ENCODE data around the gene TAOK1.
"Not testable (repeated sequence)": the region's sequence is repeated elsewhere in the genome, so short reads cannot be mapped to it uniquely, and the experiment has no call there.

Gene TAOK1

DNA sequence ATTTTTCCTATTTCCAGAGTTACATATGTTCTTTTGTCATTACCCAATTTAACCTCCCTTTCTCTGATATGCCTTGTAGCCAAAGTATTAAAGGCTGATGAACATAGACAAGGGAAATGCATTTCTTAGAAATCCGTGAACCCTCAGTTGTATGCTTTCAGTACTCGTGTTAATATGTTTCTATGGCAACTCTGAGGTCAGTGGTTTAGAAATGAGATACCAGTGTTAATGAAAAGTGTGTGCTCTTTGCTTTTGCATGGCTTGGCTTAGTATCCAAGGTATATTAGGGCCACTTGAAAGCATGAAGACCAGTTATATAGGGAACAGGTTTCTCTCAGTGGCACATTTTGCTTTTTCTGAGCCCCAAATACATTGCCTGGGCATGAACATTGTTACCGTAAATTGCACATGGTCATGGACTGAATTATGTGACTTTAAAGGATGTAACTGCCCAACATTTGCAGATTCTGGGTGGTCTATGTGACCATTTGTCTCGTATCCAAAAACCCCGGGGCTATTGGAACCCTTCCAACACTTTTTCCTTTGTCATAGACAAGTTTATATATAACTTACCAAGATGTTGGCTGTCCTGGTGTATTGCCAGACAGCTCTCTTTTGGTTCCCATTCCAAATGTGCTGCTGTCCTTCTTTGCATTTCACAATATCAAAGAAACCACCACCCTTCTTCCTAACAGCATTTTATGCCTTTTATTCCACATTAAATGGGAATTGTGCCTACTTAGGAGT is 159.2 kb downstream of the TAOK1 start:
- DNase-seq: no peak

DNA sequence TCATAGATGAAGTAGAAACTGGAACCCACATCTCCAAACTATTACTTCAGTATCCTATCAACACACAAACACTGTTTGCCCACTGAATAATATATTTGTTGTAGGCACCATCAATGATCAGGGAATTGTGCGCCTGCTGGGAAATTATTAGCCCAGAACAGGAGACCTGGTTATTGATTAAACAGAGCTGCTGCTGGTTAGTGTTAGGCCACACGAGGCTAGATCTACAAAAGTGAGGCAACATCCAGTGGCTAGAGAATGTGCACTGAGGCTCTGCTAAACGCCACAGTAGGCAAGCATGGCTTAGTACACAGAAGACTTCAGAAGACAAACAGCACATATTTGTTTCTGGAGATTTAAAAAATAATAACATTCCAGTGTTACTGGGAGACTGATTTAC is 165.7 kb downstream of the TAOK1 start:
- DNase-seq: no peak

DNA sequence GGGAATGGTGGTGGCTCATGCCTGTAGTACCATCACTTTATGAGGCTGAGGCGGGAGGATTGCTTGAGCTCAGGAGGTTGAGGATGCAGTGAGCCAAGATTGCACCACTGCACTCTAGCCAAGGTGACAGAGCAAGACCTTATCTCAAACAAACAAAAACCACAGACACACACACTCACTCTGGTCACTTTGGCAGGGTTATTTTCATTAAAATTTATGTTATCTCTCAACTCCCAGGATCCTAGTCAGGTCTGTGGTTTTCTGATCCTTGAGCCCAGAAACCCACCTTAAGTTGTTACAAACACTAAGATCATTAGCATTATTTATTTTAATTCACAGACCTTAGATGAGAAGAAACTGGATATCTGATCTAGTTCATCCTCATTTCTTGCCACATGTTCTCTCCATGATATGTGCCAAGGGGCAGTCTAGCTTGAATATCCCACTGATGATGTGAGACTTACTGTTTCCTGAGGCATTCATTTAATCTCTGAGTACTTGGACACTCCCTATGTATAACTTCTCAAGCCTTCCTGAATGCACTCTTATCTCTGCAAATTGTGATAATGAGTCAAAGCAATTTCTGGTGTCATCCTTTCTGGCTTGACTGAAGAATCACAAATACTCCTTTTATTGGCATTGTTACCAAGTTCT is 167.0 kb downstream of the TAOK1 start:
- DNase-seq: no peak

DNA sequence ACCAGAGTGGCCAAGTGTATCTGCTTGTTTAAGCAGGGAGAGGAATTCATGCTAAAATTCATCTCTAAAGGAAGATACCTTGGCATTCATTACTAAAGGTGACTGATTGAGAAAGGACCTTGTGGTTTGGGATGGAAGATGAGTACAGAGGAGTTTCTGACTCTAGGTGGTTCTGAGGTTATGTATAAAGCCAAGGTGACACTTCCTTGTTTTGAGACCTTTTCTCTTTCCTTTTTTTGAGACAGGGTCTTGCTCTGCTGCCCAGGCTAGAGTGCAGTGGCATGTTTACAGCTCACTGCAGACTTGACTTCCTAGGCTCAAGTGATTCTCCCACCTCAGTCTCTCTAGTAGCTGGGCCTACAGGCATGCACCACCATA is 167.6 kb downstream of the TAOK1 start:
- DNase-seq: no peak

DNA sequence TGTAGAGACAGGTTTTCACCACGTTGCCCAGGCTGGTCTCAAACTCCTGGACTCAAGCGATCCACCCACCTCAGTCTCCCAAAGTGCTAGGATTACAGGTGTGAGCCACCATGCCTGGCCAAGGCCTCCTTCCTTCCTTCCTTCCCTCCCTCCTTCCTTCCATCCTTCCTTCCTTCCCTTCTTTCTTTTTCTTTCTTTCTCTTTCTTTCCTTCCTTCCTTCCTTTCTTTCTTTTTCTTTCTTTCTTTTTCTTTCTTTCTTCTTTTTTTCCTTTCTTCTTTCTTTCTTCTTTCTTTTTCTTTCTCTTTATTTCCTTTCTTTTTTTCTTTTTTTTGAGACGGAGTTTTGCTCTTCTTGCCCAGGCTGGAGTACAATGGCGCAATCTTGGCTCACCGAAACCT is 168.0 kb downstream of the TAOK1 start:
- not testable (repeated sequence) for DNase-seq

DNA sequence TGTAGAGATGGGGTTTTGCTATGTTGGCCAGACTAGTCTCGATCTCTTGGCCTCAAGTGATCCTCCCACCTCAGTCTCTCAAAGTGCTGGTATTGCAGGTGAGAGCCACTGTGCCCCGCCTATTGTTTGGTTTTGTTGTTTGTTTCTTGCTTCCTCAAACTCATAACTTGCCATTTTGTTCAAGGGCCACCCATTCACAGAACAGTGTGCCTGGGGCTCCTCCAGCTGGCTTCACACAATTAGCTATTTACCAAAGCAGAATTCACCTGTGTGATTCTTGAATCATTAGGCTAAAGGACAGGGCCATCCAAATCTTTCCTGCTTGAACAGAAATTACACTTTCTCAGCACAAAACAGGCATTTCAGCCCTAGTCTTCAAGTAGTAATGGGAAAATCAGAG is 169.5 kb downstream of the TAOK1 start:
- no peak for DNase-seq

DNA sequence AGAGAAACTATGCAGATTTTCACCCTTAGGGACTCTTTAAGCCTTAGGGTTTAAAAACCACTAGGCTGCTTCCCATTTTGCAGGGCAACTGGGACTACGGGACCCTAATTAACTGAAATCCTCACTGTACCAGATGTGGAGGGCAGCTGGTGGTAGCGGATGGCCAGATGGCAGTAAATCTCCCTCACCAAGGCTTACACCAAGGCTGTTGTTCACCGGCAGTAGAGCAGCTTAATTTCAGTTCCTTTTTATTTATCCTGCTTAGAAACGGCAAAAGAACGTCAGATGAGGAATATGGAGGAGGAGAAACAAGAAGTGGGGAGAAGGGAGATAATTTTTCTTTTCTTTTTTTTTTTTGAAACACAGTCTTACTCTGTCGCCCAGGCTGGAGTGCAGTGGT is 170.2 kb downstream of the TAOK1 start:
- no peak for DNase-seq

DNA sequence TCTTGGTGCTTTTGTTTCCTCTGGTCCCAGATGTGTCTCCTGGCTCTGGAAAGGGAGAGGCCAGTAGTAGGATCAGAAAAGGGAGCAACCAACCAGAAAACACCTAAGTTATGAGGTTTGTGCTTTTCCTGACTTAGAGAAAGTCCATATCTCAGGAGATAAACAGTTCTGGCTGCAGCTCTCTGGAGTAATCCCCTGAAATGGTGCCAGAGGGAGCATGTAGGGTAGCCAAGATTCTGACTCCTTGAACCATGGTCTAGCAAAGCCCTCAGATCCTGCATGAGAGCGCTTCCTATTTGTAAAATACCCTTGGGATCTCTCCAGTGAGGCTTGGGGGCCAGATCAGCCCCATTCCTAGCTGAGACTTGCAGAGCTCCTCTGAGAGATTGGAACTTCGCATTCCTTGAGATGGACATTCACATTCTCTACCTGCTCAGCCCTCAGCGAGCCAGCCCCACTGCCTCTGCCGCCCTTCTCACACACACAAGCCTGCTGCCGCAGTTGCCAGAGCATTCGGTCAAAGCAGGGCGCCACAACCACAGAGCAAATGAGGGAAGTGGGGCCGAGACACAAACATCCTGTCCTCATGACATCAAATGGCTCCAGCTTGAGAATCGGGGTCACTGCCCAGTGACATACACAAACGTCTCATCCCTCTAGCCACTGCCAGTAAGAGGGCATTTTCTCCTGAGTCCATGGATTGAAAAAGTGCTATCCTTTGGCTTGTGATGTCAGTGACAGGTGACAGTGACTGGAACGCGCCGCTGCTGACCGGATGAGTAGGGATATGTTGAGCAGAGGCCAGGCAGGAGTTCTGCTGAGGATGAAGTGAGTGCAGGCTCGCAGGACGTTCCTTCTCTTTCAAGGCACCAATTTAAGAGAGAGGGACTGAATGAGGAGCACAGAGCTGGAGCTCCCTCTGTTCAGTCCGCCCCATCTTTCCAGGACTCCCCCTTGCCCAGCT is 171.7 kb downstream of the TAOK1 start:
- DNase-seq: no peak

DNA sequence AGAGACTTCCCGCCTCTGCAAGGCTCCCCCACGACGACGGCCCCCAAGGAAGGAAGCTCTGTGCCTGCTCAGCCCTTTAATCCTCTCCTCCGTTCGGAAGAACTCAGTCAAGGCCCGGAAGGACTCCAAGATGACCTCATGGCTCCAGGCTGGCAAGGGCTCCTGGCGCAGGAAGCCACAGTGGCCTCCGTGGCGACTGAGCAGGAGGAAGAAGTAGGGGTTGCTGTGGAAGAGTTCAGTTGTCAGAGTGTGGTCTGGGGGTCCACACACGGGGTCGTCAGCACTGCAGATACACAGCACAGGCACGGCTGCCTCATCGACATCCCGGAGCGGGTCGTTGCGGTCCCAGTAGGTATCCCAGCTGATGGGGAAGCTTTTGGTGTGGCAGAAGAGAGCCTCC is 172.5 kb downstream of the TAOK1 start:
- no peak for DNase-seq

DNA sequence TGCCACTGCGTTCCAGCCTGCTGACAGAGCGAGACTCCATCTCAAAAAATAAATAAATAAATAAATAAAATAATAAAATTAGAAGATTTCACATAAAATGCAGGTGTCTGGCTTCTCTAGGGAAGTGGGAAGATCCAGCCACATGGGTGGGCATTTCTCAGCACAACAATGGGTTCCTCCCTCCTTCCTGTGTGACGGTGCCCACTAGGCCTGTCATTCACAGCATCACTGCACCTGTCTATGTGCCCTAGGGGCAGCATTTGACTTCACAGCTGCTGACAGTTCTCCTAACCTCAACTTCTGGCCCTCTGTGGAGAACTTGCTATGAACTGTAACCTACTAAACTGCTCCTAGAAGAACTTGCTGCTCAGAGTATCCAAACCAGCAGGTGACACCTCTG is 173.7 kb downstream of the TAOK1 start:
- no peak for DNase-seq

DNA sequence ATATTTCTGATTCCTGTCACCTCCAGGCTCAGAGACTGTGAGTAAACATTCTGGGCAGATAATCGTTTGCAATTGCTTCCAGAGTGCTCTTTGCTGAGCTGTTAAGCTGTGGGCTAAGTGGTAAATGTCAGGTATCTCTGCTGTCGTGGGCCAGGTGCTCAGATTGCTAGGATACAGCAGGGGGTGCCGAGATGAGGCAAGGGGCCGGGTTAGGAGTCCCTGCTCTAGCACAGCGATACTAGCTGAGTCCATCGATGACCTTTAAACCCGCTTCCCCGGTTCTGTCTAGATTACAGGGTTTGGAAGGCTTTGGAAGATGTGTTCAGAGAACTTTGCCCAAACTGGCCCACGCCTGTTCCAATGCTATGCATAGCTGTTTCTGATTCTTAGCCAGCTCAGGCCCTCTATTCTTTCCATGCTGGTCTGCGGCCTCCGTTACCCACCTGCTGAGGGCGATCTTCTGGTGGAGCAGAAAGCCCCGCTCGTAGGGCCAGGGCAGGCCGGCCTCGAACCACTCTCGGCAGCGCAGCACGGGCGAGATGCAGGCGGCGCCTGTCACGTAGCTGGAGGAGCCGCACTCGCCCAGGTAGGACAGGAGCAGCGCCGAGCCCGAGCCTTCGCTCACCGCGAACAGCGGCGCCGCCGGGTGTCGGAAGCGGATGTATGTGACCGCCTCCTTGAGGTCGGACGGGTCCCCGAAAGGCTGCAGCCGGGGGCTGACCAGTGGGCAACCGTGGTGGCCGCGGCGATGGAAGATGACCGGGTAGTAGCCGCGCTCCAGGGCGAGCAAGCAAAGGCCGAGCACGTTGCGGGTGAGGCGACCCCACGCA is 175.7 kb downstream of the TAOK1 start:
- peak; percentile 52 for DNase-seq

DNA sequence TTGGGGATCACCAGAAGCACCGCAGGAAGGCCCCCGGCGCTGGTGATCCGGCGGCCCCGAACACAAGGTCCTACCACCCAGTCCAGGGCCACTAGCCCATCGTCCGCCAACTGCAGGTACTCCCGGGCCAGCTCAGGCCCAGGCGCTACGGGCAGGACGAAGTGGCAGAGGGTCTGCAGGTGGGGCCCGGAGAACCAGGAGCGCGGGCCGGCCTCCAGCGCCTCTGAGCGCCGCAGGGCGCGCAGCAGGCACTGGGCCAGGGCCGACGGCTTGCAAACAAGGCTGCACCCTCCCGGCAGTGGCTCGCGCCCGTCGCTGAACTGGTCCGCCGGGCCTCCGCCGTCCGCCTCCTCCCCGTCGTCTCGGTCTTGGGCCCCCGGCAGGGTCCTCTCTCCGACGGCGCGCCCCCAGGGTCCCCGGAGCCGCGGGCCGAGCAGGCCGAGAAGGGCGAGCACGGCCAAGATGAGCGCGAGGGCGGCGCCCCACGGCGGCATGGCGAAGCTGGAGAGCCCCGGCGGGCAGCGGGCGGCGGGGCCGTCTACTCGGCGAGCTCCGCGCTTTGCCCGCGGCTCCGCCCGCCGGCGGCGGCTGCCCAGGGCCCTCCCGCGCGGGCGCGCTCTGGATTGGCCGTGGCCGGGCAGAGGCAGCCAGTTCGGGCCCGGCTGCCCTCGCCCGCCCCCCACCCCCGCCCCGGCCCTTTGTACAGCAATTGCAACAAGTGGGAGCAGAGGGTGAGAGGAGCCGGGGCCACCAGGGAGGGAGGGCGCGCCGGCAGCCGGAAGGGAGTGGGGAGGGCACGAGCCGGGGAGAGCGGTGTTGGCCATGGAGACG is 176.5 kb downstream of the TAOK1 start, which contains the start of gene ABHD15:
Gene ABHD15 (minus strand): TSS at position 565 of the 831 bp plus-strand sequence. CDS start 71 bp downstream, at position 494.
- peak; percentile 51 for DNase-seq

DNA sequence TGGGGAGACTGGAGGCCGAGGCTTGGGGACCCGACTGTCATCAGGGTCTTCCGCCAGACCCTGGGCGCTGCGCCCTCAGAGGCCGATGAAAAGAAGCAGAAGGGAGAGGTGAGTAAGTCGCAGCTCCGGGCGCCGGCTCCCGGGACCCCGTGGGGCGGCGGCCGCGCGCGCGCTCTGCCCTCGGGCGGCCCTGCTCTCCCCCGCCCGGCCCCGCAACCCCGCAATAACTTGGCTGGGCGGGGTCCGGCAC is 177.1 kb downstream of the TAOK1 start:
- no peak for DNase-seq

DNA sequence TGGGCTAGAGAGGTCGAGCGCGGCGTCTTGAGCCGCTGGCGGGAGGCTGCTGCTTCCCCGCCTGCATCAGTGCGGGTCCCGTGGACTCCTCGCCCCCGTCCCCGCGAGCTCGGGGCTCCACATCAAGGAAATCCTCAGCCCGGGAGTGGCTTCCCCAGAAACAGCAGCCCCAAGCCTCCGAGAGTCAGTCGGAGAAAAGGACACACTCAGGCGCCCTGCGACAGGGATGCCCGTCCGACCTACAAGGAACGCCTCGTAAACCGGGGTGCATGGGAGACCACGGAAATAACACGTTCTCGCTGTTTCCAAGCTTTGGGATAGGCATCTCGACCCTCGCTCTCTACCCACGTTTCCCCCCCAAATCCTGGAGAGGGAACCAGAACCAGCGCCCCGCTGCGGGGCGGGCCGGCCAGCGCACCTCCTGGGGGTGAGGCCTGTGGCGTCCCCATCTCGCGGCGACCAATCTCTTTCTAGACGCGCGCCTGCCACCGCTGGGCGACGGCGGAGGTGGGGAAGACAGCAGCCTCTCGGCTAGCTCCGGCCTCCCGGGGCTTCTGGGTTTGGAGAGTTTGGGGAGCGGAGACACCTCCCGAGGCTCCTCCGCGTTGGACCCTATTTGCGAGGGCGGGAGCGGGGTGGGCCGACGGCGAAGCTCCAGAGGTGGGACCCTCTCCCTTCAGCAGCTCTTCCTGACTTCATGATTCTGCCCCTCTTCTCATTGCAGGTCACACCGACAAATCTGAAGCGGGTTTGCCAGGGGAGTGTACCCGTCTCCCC is 177.6 kb downstream of the TAOK1 start:
- DNase-seq: peak; percentile 78

DNA sequence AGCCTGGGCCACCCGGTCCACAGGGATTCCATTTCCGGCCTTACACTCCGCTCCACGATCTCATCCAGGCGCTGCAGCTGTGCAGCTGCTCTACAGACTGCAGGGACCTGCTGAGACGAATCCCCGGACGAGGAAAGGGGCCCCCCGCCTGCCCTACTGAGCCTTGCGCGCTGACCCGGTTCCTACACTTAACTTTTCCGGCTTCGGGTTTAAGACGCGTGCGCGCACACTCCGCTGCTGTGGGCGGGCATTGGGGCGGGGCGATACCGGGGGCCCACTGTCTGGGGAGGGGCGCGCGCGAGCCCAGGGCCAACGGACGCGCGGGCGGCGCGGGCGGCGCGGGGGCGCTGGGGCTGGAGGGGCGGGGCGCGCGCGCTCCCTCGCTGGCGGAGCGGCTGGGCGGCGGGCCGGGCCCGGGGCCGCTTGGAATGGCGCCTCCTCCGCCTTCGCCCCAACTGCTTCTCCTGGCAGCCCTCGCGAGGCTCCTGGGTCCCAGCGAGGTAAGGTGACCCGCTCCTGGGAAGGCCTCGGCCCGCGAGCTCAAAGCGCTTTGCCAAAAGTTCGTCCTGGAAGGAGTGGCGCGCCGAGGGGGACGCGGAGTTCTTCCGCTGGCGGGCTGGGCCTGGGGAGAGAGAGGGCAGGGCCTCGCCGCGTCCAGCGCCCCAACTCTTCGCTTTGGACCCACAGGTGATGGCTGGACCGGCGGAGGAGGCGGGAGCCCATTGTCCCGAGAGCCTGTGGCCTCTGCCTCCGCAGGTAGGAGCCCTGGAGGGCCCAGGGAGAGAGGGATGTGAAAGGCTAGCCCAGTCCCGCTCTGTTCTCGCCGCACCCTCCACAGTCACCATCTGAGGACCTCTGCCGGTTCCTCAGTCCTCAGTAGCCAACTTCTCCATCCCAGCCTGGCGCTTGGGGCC is 178.4 kb downstream of the TAOK1 start, which contains the start of gene TP53I13:
Gene TP53I13 (plus strand): TSS at position 371 of the 914 bp plus-strand sequence. CDS start 58 bp downstream, at position 429.
- peak; percentile 88 for DNase-seq

DNA sequence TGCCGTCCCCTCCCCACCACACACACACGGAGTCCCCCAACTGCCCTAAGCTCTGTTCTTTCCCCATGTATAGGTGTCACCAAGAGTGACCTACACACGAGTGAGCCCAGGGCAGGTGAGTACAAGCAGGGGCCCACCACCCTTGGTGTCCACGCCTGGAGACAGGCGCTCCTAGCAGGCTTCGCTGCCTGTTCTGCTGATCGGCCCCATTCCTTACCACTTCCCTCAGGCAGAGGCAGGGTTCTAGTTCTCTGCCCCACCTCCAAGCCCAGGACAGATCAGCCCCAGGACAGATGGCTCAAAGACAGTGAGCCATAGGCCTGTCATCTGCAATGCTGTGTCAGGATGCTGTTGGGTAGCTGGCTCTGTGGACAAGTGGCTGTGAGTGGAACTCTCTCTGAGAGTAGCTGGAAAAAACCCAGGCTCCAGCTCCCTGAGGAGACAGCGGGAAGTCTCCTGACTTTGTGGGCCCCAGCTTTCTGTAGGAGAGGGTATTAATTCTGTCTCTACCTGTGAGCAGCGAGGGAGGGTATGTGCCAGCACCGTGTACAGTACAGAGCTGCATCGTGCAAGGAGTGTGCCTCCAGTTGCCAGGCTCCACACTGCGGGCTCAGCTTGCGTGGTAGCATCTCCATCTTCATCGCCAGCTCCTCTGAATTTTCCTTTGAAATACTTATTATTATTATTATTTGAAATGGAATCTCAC is 179.2 kb downstream of the TAOK1 start:
- DNase-seq: no peak

DNA sequence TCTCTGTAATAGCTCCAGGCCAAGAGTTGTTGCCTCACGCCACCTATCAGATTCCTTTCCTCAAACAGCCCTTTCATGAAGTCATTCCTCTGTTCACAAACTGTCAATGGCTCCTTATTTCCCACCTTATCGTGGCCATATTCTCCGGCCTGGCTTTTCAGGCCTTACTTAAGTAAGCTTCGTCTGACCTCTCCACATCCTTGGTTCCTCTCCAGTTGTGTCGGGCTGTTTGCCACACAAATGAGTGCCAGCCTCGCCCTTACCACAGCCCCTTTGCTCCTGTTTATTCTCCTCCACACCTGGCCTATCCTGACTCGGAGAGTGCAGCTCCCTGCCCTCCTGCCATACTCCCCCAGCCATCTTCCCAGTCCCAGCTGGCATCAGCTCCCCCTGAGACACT is 180.4 kb downstream of the TAOK1 start:
- DNase-seq: no peak

DNA sequence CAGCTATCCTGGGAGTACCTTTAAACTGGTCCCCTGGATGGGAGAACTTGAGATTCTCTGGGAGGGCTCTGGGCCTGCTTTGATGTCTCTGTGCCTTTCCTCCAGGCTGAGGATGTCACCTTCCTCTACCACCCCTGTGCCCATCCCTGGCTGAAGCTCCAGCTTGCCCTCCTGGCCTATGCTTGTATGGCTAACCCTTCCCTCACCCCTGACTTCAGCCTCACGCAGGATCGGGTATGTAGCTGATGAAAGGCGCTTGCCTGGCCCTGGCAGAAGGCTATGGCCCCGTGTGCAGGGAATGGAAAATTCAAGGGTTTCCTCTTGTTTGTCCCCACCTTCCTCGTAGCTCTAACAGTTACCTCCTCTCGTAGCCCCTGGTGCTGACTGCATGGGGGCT is 181.3 kb downstream of the TAOK1 start:
- DNase-seq: no peak

All from stimulated activated CD4-positive, alpha-beta T cell treated with anti-CD3 and anti-CD28 coated beads, Interleukin-4, amount 100 ng/mL, for 24 hours (primary cell).